HG03175 (cell line): Measurements from ENCODE around the gene SPAG7.

ENCODE experiments used
- ATAC-seq: cut with Tn5 transposase; IDR thresholded peaks from one replicate; pipeline ENCODE4 v1.9.1; 2021; ENCODE audit warnings: mild to moderate bottlenecking, moderate library complexity; ENCODE audit not compliant: unreplicated experiment

Gene SPAG7

DNA sequence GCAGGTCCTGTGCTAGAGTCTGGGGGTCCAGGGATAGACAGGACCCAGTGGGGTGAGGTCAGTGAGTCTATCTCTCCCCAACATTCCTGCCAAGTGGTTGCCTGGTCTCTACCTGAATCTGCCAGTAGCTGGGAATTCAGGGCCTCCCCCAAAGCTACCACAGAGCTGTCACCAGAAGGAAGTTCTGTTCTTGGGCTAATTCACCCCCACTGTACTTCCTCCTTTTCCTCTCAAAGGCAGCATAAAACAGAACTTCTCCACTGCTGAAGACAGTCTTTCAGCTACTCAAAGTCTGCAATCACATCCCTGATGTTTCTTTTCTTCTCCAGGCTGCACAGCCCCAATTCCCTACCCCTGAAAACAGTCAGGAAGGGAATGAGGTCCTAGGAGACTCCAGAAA is 11.1 kb upstream of the SPAG7 start:
- no peak for ATAC-seq

DNA sequence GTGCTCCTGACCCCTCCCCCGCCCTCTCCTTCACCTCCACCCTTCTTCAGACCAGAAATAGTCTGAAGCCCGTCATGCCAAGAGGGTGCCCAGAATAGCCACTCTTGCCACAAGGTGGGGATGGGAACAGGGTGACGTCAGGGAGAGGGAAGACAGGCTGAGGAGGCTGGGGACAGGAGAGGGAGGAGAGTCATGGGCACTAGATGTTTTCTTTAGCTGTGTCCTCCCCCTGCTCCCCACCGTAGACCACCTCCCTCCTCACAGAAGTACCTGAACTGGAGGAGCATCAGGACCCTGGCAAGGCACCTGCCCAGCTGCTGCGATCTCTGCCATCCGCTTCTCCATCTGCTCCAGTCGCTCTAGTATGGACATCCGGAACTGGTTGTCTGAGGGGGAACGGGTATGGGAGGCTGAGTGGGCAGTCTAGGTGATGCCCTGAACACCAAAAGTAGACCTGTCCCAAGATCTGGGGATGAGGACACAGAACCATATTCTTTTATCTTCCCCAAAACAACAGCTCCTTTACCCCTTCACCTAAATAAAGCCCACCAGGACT is 6.6 kb upstream of the SPAG7 start:
- no peak for ATAC-seq

- ATAC-seq, result no peak
Observed at GRCh38 chr17:4973256-4974114, 5.9 kb upstream of the SPAG7 start.

GRCh38 chr17:4972752-4973151 is 5.1 kb upstream of the SPAG7 start:
- no peak for ATAC-seq

DNA sequence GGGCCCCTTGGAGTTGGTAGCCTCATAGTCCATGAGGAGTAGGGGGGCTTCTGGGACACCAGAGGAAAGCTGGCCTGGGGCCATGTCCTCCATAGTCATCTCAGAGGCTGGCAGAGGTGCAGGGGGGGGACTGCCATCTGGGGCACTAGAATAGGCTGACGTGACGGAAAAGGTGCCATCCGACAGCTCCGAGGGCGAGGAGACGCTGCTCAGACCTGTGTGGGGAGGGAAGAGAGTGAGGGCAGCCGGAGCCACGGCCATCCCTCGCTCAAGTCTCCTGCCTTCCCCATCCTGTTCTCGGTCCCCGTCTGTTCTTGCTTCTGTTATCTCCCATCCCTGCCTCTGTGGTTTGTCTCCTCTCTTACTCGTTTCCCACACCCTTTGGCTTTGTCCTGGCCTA is 4.7 kb upstream of the SPAG7 start:
- no peak for ATAC-seq

DNA sequence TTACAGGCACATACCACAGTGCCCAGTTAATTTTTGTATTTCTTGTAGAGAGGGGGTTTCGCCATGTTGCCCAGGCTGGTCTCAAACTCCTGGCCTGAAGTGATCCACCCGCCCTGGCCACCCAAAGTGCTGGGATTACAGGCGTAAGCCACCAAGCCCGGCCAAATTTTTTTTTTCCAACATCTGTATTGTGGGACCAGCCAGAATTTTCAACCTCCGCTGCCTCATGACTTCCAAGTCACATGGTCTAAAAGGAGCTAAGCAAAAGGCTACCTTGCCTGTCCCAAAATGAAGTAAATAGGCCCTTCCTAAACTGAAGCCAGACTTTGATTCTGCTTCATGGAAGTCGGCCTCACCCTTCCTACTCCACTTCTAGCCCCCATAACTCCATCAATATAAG is 4.2 kb upstream of the SPAG7 start:
- ATAC-seq, result no peak

DNA sequence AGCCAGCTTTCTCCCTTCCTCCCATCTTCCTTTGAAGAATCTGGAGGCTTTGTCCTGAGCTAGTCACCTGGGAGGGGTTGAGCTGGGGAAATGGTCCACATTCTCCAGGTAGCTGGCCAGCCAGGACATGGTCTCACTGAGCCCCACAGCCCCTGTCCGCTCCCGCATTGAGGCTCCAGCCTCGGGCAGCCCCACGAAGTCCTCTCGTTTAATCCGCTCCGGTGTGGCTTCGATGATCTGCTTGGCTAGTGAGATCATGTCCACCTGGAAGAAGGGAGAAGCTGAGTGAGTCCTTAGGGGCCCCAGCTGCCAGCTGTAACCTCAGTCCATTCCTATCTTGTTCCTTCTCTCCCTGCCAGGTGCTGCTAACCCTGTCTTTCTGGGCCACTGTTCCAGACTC is 2.7 kb upstream of the SPAG7 start:
- ATAC-seq, result no peak

- ATAC-seq, result no peak
Observed at GRCh38 chr17:4969551-4970173, 2.0 kb upstream of the SPAG7 start.

DNA sequence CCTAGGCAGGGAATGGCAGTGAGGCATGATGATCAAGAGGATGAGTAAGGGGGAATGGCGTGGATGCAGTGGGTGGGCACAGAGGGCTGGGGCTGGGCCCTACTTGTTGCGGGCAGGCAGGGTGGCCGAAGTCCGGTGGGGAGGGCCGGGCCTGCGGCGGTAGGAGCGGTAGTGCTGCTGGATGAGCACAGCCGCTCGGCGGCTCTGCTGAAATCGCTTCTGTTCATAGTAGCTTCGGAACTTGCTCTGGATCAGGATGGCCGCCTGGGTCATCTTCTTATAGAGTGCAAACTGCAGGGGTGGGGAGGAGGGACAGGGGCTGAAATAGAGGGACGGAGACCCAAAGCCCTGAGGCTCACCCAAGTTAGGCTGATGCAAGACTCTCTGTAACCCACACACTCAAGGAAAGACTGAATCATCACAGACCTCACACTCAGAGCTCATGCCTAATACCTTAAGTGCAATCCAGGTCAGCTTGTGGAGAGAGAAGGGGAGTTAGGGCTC is 1.5 kb upstream of the SPAG7 start:
- no peak for ATAC-seq

DNA sequence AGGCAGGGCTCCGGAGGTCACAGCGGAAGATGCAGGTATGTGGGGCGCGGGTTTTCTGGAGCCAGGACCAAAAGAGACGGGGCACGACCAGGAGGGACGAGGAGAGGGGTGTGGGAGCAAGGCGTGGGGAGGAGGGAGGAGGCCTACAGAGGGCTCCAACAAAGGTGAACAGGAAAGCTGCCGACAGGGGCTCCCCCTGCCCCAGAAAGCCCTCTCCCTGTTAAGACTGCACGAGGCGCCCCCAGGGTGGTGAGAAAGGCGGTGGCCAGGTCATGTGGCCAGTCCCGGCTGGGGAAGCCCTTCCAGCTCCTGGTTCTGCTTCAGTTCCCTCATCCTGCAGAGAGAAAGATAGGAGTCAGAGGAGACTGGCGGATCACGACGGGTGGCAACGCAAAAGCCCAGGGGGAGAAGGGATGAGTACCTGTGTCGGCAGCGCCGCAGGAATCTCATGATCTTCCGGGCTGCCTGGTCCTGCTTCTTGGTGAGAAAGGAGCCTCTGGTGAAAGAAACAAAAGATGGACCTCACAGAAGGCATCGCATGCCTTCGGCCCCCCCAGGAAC is 949 bp upstream of the SPAG7 start:
- no peak for ATAC-seq

- ATAC-seq, result peak; percentile 84
Observed at GRCh38 chr17:4966844-4967538, 626 bp downstream of the SPAG7 start.

GRCh38 chr17:4965311-4965986 is 2.2 kb downstream of the SPAG7 start:
- no peak for ATAC-seq

- ATAC-seq, result no peak
Observed at GRCh38 chr17:4960279-4960922, 7.2 kb downstream of the SPAG7 start.

DNA sequence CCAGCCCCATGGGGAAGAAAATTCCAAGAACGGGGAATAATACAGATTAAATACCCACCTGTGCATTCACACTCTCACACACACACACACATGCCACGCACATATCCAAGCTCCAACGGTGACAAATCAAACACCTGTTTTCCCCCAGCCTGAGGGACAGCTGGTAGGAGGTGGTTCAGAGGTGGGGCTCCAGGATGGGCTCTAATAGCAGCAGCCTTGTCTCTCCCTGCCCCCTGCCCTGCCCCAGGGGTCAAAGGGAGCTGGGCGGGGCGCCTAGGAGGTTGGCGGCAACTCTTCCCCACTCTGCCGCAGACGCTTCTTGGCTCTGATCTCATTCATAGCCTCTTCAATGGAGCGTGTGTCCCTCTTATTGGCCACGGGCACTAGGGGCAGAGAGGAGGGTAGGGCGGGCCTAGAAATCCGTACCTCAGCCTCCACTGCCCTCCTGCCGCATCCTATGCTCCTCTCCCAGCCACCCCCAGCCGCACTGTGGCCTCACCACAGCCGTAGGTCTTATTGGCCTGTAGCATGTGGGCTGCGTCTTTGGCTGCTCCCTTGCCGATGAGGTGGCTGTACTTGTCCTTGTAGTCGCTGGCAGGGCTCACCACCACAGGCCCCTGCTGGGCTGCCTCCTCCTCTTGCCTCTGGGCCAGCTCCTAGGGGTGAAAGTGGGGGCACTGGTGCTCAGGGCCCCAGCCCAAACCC is 8.2 kb downstream of the SPAG7 start:
- no peak for ATAC-seq

- ATAC-seq, result no peak
Observed at GRCh38 chr17:4958102-4958501, 9.5 kb downstream of the SPAG7 start.

- no peak for ATAC-seq
Observed at GRCh38 chr17:4956493-4957061, 11.0 kb downstream of the SPAG7 start.

DNA sequence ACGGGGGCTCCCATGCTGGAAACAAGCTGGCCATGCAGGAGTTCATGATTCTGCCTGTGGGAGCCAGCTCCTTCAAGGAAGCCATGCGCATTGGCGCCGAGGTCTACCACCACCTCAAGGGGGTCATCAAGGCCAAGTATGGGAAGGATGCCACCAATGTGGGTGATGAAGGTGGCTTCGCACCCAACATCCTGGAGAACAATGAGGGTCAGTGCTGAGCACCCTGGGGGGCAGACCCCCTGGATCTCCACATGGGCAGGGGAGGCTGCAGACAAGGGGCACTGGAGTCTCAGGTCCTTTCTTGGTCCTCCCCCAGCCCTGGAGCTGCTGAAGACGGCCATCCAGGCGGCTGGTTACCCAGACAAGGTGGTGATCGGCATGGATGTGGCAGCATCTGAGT is 12.5 kb downstream of the SPAG7 start:
- no peak for ATAC-seq

DNA sequence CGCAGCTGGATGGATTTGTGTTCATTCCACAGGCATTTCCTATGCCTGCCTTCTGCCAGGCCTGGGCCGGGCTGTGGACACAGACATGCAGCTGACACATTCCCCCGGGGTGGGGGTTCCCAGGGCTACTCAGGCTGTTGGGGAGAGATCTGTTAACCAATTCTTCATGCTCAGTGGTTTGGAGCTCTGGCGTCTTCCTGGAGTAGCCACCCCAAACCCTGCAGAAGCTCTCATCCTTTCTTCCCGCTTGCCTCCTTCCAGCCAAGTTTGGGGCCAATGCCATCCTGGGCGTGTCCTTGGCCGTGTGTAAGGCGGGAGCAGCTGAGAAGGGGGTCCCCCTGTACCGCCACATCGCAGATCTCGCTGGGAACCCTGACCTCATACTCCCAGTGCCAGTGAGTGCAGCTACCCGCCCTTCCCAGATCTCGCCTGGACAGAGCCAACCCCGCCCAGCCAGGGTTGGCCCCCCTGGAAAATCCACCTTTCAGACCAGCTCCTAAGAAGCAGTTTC is 14.1 kb downstream of the SPAG7 start:
- ATAC-seq, result no peak

GRCh38 chr17:4951486-4951885 is 16.1 kb downstream of the SPAG7 start:
- ATAC-seq, result no peak
